IPS-15b (cell line): ENCODE measurements around the gene SLC6A1.

ENCODE experiments used
- H3K27me3 ChIP-seq: one replicate; pipeline ENCODE4 v1.6.1; 2013; ENCODE audit warnings: low read length; ENCODE audit not compliant: control insufficient read depth, insufficient read depth
- H3K36me3 ChIP-seq: one replicate; pipeline ENCODE4 v1.6.1; 2013; ENCODE audit warnings: low read length; ENCODE audit not compliant: control insufficient read depth, insufficient read depth
- H3K4me1 ChIP-seq: one replicate; pipeline ENCODE4 v1.6.1; 2013; ENCODE audit warnings: mild to moderate bottlenecking, low read length; ENCODE audit not compliant: control insufficient read depth, insufficient read depth
- H3K4me3 ChIP-seq: one replicate; pipeline ENCODE4 v1.5.1; 2013; ENCODE audit warnings: low read depth, low read length
- H3K9ac ChIP-seq: one replicate; pipeline ENCODE4 v1.6.1; 2013; ENCODE audit warnings: low read depth, mild to moderate bottlenecking, low read length
- H3K9me3 ChIP-seq: one replicate; pipeline ENCODE4 v1.6.1; 2013; ENCODE audit warnings: mild to moderate bottlenecking, low read length; ENCODE audit not compliant: control insufficient read depth, insufficient read depth

Gene SLC6A1

DNA sequence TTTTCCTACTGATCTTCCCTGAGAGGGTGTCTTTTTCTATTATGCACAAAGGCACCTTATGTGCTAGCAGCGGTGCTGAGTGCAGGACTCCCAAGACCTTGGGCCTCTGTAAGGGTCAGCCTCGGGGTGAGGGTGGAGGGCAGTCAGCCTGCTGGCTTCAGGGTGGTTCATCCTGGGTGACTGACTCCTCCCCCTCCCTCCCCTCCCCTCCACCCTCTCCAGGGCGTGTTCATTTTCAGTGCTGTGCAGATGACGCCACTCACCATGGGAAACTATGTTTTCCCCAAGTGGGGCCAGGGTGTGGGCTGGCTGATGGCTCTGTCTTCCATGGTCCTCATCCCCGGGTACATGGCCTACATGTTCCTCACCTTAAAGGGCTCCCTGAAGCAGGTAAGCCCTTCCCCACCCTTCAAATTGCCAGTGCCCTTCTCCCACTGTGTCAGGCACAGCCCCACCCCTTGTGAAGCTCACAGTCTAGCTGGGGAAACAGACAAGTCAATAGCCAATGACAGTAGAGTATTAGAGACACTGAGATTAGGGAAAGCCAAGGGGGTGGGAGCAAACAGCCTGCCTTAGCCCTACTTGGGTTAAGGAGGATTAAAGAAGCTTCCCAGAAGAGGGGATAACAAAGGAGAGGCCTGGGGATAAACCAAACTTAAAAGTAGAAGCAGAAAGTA is 41.9 kb downstream of the SLC6A1 start:
- Histone ChIP-seq H3K4me1 (no peaks in the 10 kb centered on the region), H3K36me3 (no peaks in the 10 kb centered on the region), H3K4me3 (no peak overlapping the region), H3K27me3 (no peaks in the 10 kb centered on the region), H3K9me3 (no peaks in the 10 kb centered on the region), H3K9ac (no peak overlapping the region)

DNA sequence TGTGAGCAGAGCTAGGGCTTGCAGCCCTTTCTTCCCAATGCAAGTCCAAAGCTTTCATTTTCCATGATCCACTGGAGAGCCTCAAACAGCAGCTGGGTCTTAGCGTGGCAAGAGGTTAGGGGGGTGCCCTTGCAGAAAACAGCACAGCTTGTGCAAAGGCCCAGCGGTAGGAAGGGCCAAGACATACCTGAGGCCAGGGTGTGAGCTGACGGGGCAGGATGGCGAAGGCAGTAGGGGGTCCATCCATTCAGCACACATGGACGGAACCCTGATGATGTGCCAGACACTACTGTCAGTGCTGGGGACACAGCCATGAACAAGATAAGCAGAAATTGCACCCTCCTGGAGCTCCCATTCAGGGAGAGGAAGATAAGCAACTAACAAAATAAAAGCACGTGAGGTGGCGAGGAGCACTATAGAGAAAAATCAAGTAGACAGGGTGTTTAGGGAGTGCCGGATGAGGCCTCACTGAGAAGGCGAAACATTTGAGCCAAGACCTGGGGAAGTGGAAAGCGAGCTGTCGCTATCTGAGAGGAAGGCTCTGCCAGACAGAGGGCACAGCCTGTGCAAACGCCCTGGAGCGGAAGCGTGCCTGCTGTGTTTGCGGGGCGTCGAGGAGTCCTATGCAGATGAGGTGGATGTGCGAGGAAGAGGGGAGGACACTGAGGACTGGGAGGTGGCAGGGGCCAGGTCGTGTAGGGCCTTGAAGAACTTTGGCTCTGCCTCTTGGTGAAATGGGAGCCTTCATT is 43.4 kb downstream of the SLC6A1 start:
- Histone ChIP-seq H3K36me3 (no peaks in the 10 kb centered on the region), H3K27me3 (no peaks in the 10 kb centered on the region), H3K4me1 (no peaks in the 10 kb centered on the region), H3K9me3 (no peaks in the 10 kb centered on the region), H3K9ac (no peak overlapping the region), H3K4me3 (no peak overlapping the region)

DNA sequence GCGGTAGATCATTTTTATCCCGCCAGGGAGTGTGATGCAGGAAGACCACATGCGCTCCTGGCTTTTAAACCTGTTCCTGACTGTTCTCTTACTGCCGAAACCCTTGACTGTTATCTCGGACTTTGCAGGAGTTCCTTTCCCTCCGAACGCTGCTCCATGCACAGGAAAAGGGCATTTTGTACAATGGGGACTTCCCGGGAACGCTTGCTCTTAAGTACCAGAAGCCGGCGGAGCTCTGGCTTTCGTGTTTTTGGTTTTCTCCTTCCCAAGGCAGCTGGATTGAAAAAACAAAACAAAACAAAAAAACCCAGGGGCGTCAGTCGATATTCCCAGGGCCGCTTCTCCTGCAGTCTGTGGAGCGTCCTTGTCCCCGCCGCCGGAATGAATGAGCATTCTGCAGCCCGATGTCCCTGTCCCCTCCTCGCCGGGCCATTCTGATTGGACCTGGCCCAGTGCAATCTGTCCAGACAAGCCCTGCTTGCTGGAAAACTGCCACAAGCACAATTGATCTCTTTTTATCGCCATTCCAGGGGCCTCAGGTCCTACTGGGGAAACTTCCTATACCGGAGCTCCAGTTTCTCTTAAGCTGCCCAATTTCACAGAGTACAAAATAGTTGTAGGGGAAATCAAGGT is 44.8 kb downstream of the SLC6A1 start:
- H3K4me1 ChIP-seq = no peaks in the 10 kb centered on the region
- H3K9me3 ChIP-seq = no peaks in the 10 kb centered on the region

DNA sequence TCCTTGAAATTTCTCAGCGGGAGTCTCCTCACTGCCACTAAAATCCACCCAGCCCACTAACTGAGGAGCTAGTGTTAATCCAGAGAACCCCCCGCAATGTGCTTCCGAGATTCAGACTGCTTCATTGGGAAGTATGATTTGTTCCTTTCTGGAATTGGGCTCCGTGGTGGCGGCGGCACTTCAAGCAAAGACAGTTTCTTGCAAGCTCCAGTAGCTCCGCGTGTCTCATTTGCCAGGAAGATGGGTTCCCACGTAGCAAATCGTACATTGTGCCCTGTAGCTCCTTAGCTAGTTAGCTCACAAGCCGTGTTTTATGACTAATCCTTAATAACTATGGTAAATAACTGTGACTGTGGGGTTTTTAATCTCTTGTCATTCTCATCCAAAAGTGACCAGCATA is 45.4 kb downstream of the SLC6A1 start:
- no peak overlapping the region for H3K4me3 ChIP-seq
- no peaks in the 10 kb centered on the region for H3K36me3 ChIP-seq
- no peaks in the 10 kb centered on the region for H3K4me1 ChIP-seq
- H3K27me3 ChIP-seq = no peaks in the 10 kb centered on the region
- no peaks in the 10 kb centered on the region for H3K9me3 ChIP-seq
- no peak overlapping the region for H3K9ac ChIP-seq

More for the DNA sequence above, 44.8 kb downstream of the SLC6A1 start:
- Histone ChIP-seq H3K4me3 (no peak overlapping the region), H3K27me3 (no peaks in the 10 kb centered on the region), H3K36me3 (no peaks in the 10 kb centered on the region), H3K9ac (no peak overlapping the region)

DNA sequence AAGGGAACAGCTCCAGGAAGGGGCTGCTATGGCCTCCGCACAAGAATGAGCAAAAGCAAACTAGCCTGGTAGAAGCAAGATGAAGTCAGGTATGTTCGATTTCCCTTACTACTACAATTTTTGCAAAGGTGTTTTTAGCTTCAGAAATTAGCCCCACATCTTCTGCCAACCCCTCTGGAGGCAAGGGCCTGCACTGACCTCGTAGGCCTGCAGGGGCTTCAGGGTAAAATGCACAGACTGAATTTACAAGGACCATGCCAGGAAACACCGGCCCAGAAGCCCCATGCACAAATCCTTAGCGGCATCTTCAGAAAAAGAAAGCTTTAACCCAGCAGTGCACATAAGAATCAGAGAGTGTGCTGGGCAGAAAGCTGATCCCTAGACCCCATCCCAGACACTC is 53.0 kb downstream of the SLC6A1 start:
- H3K9me3 ChIP-seq = no peaks in the 10 kb centered on the region
- no peak overlapping the region for H3K9ac ChIP-seq
- no peak overlapping the region for H3K4me3 ChIP-seq
- no peaks in the 10 kb centered on the region for H3K4me1 ChIP-seq
- no peaks in the 10 kb centered on the region for H3K36me3 ChIP-seq
- no peaks in the 10 kb centered on the region for H3K27me3 ChIP-seq

DNA sequence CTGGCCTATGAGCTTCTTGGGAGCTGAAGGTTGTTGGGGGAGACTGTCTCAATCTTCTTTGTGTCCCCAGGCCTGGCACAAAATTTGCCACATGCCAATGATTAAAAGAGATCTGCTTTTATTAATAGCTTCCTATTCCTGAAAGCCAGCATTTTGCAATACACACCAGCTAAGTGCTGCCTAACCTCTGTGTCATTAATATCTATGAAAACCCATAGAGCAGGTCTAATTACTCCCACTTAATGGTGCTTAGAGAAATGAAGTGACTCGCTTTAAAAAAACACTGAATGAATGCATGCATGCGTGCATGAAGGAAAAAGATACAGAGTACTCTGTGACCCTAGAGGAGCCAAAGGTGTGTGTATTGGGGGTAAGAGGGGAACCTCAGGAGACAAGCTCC is 55.0 kb downstream of the SLC6A1 start:
- Histone ChIP-seq H3K4me3 (no peak overlapping the region), H3K9me3 (no peaks in the 10 kb centered on the region), H3K27me3 (no peaks in the 10 kb centered on the region), H3K36me3 (no peaks in the 10 kb centered on the region), H3K4me1 (no peaks in the 10 kb centered on the region), H3K9ac (no peak overlapping the region)

DNA sequence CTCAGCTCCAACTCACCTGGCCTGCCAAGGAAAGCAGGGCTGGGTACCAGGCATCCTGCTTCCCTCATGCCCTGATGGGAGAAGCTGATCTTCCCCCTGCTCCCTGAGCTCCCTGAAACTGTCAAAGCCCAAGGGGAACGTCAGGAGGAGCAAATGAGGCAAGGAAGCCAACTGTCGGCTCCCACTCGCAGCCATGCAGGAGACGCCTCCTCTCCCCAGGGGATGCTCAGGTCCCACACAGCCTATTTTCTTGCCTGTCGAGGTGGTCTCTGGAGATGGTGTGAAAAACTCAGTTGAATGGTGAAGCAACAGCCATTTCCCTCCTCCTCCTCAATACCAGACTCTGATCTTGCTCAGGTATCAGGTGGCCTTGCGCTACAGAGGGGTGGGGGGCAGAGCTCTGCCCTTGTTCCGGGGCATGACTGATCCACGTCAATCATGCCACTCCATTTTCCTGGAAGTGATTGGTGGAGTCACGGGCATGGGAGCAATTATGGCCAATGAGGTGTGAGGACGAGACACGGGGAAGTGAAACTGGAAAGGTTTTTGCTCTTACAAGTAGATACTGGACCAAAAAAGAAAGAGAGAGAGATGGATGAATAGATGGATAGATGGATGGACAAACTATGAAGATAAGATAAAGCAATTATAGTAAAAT is 58.2 kb downstream of the SLC6A1 start:
- Histone ChIP-seq H3K36me3 (no peaks in the 10 kb centered on the region), H3K4me1 (no peaks in the 10 kb centered on the region), H3K27me3 (no peaks in the 10 kb centered on the region), H3K9ac (no peak overlapping the region), H3K4me3 (no peak overlapping the region), H3K9me3 (no peaks in the 10 kb centered on the region)

DNA sequence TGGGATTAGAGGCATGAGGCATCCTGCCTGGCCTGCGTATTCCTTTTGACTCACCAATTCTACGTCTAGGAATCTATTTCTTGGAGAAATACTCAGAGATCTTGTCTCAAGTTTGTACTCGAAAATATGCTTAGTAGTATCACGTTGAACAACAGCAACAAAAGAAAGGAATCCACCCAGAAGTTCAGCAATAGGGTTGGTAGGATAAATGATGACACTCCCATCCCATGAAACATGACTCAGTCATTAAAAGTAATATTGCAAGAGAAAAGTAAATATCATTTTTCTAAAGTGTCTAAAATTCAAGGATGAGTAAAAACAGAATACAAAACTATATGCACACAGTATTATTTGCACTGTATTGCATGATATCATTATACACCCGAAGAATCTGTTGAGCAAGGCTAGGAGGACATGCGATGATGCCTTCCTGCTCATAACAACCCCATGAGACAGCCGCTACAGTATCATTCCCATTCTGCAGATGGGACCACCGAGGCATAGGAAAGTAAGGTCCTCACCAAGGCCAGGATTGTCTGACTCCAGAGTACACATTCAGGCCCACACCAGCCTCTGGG is 61.5 kb downstream of the SLC6A1 start:
- no peaks in the 10 kb centered on the region for H3K36me3 ChIP-seq
- no peaks in the 10 kb centered on the region for H3K4me1 ChIP-seq
- H3K27me3 ChIP-seq = no peaks in the 10 kb centered on the region
- no peak overlapping the region for H3K4me3 ChIP-seq
- H3K9me3 ChIP-seq = no peaks in the 10 kb centered on the region
- no peak overlapping the region for H3K9ac ChIP-seq

DNA sequence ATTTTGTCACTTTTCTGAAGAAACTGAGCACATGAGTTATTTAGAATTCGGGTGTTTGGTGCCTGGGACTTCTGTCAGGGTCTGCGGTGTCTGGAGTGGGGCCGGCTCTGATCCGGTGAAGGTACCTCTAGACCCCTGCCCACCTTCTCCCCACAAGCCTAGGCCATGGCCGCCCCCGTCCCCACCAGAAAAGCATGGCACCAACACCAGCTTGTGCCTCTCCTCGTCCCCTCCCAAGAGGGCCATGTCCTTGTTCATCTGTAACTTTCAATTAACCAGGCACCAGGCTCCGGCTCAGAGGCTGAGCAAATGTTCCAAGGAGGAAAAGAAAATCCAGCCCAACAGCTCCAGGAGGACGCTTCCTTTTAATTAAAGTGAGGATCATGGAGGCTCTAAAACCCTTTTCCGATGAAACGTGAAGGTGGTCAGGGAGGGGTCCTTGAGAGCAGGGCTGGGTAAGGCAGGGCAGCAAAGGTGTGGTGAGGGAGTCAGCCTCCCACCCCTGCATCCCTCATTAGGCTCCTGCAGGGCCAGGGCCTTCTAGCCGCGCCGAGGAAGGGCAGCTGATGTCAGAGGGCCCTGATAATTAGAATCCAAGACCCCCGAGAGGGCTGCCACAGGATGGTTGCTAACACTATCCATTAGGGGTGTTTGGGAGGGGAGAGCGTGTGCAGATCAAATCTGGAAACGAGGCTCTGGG is 62.3 kb downstream of the SLC6A1 start:
- H3K36me3 ChIP-seq = no peaks in the 10 kb centered on the region
- H3K27me3 ChIP-seq = no peaks in the 10 kb centered on the region
- no peaks in the 10 kb centered on the region for H3K9me3 ChIP-seq
- no peak overlapping the region for H3K4me3 ChIP-seq
- H3K4me1 ChIP-seq = no peaks in the 10 kb centered on the region
- H3K9ac ChIP-seq = no peak overlapping the region

DNA sequence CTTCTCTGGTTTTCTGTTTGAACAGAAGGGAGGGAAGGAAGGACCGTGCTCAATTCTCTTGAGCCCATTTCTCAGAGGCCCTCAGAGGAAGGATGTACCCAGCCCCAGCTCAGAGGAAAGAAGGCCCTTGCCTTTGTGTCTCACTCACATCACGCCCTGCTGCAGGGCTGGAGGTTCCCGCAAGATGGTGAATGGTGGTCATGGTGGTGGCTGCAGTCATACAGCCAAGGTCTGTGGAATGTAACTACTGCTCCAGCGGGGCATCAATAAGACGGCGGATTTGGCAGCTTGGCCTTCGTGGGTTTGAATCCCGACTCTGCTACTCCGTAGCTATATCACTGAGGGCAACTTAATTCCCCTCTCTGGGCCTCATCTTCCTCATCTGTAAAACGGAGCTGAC is 62.9 kb downstream of the SLC6A1 start:
- Histone ChIP-seq H3K9ac (no peak overlapping the region), H3K4me3 (no peak overlapping the region), H3K36me3 (no peaks in the 10 kb centered on the region), H3K9me3 (no peaks in the 10 kb centered on the region), H3K27me3 (peaks cover 4% of the 10 kb centered on the region), H3K4me1 (no peaks in the 10 kb centered on the region)

DNA sequence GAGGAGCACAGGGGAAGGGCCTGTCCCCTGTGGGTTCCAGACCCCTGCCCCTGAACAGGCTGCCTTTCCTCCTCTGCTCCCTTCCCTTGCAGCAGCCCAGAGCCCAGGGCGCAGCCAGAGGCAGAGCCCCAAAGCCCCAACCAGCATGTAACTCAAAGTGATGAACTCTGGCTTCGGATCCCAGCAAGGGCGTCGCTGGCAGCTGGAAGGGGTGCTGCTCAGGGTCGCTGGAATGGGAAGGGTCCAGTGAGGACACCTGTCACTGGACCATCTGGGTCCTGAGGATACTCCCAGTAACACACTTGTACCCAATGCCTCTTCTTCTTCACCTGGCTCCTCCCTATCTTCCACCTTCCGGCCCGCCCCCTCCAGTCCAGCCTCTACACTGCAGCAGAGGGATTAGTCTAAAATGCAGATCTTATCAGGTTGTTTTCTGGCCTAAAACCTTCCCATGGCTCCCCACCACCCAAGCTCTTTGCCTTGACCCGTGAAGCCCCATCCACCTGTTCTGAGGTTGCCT is 64.0 kb downstream of the SLC6A1 start:
- H3K27me3 ChIP-seq = peaks cover 9% of the 10 kb centered on the region
- H3K4me3 ChIP-seq = no peak overlapping the region
- no peaks in the 10 kb centered on the region for H3K36me3 ChIP-seq
- no peaks in the 10 kb centered on the region for H3K4me1 ChIP-seq
- H3K9ac ChIP-seq = no peak overlapping the region
- no peaks in the 10 kb centered on the region for H3K9me3 ChIP-seq
